WTC11 (cell line): Measurements from ENCODE around the gene MYL5. TPM values are rescaled to one million over a fixed set of nuclear protein-coding genes. Genes with fewer than 3 reads are reported as not detected.

ENCODE experiments used
- ATAC-seq: fragments of 200-7000 bp; cut with Tn5 transposase; 2 replicates; pipeline ENCODE4 v1.10.0; 2021; ENCODE audit warnings: mild to moderate bottlenecking, moderate library complexity
- CTCF ChIA-PET: fragments of 300-600 bp; sonication (Branson Sonifier 250); formaldehyde crosslinking; loops from one replicate; lab custom pipeline; 2021; ENCODE audit warnings: antibody characterized with exemption; lab: Charles Lee
- POLR2A ChIA-PET: fragments of 350-600 bp; sonication (Branson Sonifier 250); formaldehyde crosslinking; loops from one replicate; lab custom pipeline; 2021; ENCODE audit warnings: antibody characterized with exemption; lab: Charles Lee
- DNase-seq: peaks from one replicate; pipeline ENCODE4 v3.0.0; 2021; ENCODE audit warnings: low spot score
- H3K27ac Mint-ChIP-seq: 2 replicates; pipeline ENCODE4 v1.8.0; 2021; ENCODE audit warnings: mixed read lengths
- H3K27me3 Mint-ChIP-seq: 2 replicates; pipeline ENCODE4 v1.8.0; 2021; ENCODE audit warnings: low read depth, mild to moderate bottlenecking, moderate library complexity, mixed read lengths
- H3K36me3 Mint-ChIP-seq: 2 replicates; pipeline ENCODE4 v1.8.0; 2021; ENCODE audit warnings: mixed read lengths
- H3K4me1 Mint-ChIP-seq: 2 replicates; pipeline ENCODE4 v1.8.0; 2022; ENCODE audit warnings: mixed read lengths
- H3K4me3 Mint-ChIP-seq: 2 replicates; pipeline ENCODE4 v1.8.0; 2021; ENCODE audit warnings: mild to moderate bottlenecking, moderate library complexity, mixed read lengths
- H3K9me3 Mint-ChIP-seq: 2 replicates; pipeline ENCODE4 v1.8.0; 2021; ENCODE audit warnings: mixed read lengths
- CREM ChIP-seq: sonication (generic); formaldehyde crosslinking; IDR thresholded peaks from 2 replicates; pipeline ENCODE4 v1.8.1; 2022; ENCODE audit warnings: mild to moderate bottlenecking, missing genetic modification reagents, moderate library complexity
- FOXK1 ChIP-seq: sonication (generic); formaldehyde crosslinking; IDR thresholded peaks from 2 replicates; pipeline ENCODE4 v1.8.0; 2022; ENCODE audit warnings: mild to moderate bottlenecking, moderate library complexity, missing genetic modification reagents
- FOXP1 ChIP-seq: sonication (generic); formaldehyde crosslinking; IDR thresholded peaks from 2 replicates; pipeline ENCODE4 v1.8.0; 2022; ENCODE audit warnings: missing genetic modification reagents, mild to moderate bottlenecking, moderate library complexity, borderline replicate concordance
- IRF2 ChIP-seq: sonication (generic); formaldehyde crosslinking; IDR thresholded peaks from 2 replicates; pipeline ENCODE4 v1.8.0; 2022; ENCODE audit warnings: low read depth, missing genetic modification reagents, borderline replicate concordance
- JAZF1 ChIP-seq: fragments of 250-450 bp; sonication (Bioruptor Pico); IDR thresholded peaks from 2 replicates; pipeline ENCODE4 v1.9.0; 2021; ENCODE audit warnings: moderate library complexity, mild to moderate bottlenecking, inconsistent platforms
- NFYB ChIP-seq: sonication (generic); formaldehyde crosslinking; conservative IDR thresholded peaks from 2 replicates; pipeline ENCODE4 v1.8.0; 2022; ENCODE audit warnings: low read depth, missing genetic modification reagents
- ZNF396 ChIP-seq: fragments of 250-450 bp; sonication (Bioruptor Pico); IDR thresholded peaks from 2 replicates; pipeline ENCODE4 v1.8.0; 2021; ENCODE audit warnings: mild to moderate bottlenecking, moderate library complexity, borderline replicate concordance
- ZNF416 ChIP-seq: fragments of 250-450 bp; sonication (Bioruptor Pico); IDR thresholded peaks from 2 replicates; pipeline ENCODE4 v1.9.0; 2021; ENCODE audit warnings: mild to moderate bottlenecking, inconsistent platforms
- total RNA-seq: library from RNA; stranded (reverse); gene quantifications from 3 replicates; pipeline ENCODE4 v1.2.3, GENCODE V29; 2021
- TF ChIP-seq, protein P1 (sequence below): fragments of 250-450 bp; sonication (Bioruptor Pico); IDR thresholded peaks from 2 replicates; pipeline ENCODE4 v1.9.0; 2021; ENCODE audit warnings: mild to moderate bottlenecking
- TF ChIP-seq, protein P2 (sequence below): fragments of 250-450 bp; sonication (Bioruptor Pico); IDR thresholded peaks from 2 replicates; pipeline ENCODE4 v1.9.0; 2021; ENCODE audit warnings: mild to moderate bottlenecking, borderline replicate concordance
- TF ChIP-seq, protein P3 (sequence below): fragments of 250-450 bp; sonication (Bioruptor Pico); IDR thresholded peaks from 2 replicates; pipeline ENCODE4 v2.1.2; 2022; ENCODE audit warnings: mild to moderate bottlenecking, moderate library complexity
- TF ChIP-seq, protein P4 (sequence below): sonication (generic); formaldehyde crosslinking; IDR thresholded peaks from 2 replicates; pipeline ENCODE4 v1.8.1; 2022; ENCODE audit warnings: low read depth, missing genetic modification reagents, borderline replicate concordance
- TF ChIP-seq, protein P5 (sequence below): sonication (generic); formaldehyde crosslinking; IDR thresholded peaks from 2 replicates; pipeline ENCODE4 v1.8.1; 2022; ENCODE audit warnings: mild to moderate bottlenecking, missing genetic modification reagents, moderate library complexity, borderline replicate concordance
- TF ChIP-seq, protein P6 (sequence below): sonication (generic); formaldehyde crosslinking; IDR thresholded peaks from 2 replicates; pipeline ENCODE4 v1.8.1; 2023; ENCODE audit warnings: mild to moderate bottlenecking, missing genetic modification reagents
- TF ChIP-seq, protein P7 (sequence below): sonication (generic); formaldehyde crosslinking; IDR thresholded peaks from 2 replicates; pipeline ENCODE4 v1.8.0; 2023; ENCODE audit warnings: missing genetic modification reagents

Gene MYL5
- total RNA-seq, 1 experiment from 2014 or later, result 22.2 TPM

DNA sequence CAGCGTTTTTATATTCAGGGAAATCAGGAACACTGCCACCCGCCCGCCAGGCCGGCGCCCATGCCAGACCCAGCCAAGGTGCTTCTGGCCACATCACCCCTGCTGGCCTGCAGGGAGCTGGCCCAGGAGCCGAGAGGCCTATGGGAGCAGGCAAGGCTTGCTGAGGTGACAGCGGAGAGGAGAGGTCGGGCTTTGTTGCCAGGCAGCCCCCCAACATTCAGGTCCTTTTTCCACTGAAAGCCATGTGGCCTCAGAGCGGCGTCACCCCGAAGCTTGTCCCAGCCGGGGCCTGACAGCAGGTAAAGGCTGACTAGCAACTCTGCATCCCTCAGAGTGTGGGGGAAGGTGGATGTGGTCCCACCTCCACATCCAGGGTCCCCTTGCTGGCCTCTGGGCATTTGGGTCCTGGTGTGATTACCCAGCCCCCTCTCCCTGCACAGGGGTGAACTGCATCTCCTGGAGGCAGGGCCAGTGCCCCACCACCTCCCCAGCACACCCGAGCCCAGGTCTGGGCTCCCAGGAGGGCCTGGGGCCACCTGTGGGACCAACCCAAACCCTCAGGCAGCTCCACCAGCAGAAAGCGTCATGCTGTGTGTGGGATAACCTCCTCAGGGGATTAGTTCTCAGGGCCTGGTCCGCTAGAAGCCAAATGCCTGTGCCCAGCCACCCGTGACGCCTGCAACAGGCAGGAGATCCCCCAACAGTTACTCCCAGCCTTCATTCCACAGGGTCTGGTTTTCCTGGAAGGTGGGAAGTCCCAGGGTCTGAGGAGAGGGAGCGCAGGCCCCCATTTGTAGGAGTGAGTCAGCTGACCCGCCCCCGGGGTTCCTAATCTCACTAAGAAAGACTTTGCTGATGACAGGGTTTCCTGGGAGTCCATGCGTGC lies 49.4 kb upstream of the MYL5 start, which contains the start of gene PDE6B (continued):
- TF ChIP-seq, protein P1, sequence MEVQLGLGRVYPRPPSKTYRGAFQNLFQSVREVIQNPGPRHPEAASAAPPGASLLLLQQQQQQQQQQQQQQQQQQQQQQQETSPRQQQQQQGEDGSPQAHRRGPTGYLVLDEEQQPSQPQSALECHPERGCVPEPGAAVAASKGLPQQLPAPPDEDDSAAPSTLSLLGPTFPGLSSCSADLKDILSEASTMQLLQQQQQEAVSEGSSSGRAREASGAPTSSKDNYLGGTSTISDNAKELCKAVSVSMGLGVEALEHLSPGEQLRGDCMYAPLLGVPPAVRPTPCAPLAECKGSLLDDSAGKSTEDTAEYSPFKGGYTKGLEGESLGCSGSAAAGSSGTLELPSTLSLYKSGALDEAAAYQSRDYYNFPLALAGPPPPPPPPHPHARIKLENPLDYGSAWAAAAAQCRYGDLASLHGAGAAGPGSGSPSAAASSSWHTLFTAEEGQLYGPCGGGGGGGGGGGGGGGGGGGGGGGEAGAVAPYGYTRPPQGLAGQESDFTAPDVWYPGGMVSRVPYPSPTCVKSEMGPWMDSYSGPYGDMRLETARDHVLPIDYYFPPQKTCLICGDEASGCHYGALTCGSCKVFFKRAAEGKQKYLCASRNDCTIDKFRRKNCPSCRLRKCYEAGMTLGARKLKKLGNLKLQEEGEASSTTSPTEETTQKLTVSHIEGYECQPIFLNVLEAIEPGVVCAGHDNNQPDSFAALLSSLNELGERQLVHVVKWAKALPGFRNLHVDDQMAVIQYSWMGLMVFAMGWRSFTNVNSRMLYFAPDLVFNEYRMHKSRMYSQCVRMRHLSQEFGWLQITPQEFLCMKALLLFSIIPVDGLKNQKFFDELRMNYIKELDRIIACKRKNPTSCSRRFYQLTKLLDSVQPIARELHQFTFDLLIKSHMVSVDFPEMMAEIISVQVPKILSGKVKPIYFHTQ, result no peak
- TF ChIP-seq CREM, result no peak
- TF ChIP-seq, protein P2, sequence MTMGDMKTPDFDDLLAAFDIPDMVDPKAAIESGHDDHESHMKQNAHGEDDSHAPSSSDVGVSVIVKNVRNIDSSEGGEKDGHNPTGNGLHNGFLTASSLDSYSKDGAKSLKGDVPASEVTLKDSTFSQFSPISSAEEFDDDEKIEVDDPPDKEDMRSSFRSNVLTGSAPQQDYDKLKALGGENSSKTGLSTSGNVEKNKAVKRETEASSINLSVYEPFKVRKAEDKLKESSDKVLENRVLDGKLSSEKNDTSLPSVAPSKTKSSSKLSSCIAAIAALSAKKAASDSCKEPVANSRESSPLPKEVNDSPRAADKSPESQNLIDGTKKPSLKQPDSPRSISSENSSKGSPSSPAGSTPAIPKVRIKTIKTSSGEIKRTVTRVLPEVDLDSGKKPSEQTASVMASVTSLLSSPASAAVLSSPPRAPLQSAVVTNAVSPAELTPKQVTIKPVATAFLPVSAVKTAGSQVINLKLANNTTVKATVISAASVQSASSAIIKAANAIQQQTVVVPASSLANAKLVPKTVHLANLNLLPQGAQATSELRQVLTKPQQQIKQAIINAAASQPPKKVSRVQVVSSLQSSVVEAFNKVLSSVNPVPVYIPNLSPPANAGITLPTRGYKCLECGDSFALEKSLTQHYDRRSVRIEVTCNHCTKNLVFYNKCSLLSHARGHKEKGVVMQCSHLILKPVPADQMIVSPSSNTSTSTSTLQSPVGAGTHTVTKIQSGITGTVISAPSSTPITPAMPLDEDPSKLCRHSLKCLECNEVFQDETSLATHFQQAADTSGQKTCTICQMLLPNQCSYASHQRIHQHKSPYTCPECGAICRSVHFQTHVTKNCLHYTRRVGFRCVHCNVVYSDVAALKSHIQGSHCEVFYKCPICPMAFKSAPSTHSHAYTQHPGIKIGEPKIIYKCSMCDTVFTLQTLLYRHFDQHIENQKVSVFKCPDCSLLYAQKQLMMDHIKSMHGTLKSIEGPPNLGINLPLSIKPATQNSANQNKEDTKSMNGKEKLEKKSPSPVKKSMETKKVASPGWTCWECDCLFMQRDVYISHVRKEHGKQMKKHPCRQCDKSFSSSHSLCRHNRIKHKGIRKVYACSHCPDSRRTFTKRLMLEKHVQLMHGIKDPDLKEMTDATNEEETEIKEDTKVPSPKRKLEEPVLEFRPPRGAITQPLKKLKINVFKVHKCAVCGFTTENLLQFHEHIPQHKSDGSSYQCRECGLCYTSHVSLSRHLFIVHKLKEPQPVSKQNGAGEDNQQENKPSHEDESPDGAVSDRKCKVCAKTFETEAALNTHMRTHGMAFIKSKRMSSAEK (CRISPR knock-in tag), result no peak
- TF ChIP-seq, protein P3, sequence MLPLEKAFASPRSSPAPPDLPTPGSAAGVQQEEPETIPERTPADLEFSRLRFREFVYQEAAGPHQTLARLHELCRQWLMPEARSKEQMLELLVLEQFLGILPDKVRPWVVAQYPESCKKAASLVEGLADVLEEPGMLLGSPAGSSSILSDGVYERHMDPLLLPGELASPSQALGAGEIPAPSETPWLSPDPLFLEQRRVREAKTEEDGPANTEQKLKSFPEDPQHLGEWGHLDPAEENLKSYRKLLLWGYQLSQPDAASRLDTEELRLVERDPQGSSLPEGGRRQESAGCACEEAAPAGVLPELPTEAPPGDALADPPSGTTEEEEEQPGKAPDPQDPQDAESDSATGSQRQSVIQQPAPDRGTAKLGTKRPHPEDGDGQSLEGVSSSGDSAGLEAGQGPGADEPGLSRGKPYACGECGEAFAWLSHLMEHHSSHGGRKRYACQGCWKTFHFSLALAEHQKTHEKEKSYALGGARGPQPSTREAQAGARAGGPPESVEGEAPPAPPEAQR (CRISPR knock-in tag), result no peak
- TF ChIP-seq, protein P4, sequence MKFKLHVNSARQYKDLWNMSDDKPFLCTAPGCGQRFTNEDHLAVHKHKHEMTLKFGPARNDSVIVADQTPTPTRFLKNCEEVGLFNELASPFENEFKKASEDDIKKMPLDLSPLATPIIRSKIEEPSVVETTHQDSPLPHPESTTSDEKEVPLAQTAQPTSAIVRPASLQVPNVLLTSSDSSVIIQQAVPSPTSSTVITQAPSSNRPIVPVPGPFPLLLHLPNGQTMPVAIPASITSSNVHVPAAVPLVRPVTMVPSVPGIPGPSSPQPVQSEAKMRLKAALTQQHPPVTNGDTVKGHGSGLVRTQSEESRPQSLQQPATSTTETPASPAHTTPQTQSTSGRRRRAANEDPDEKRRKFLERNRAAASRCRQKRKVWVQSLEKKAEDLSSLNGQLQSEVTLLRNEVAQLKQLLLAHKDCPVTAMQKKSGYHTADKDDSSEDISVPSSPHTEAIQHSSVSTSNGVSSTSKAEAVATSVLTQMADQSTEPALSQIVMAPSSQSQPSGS (CRISPR knock-in tag), result no peak
- TF ChIP-seq NFYB (CRISPR knock-in tag), result no peak
- TF ChIP-seq FOXK1 (CRISPR knock-in tag), result no peak
- TF ChIP-seq JAZF1 (CRISPR knock-in tag), result no peak
- TF ChIP-seq FOXP1 (CRISPR knock-in tag), result 0 out of 2 replicates have a peak, but pooled peaks have one; percentile 56
- no peak for TF ChIP-seq ZNF416 (CRISPR knock-in tag)
- TF ChIP-seq, protein P5, sequence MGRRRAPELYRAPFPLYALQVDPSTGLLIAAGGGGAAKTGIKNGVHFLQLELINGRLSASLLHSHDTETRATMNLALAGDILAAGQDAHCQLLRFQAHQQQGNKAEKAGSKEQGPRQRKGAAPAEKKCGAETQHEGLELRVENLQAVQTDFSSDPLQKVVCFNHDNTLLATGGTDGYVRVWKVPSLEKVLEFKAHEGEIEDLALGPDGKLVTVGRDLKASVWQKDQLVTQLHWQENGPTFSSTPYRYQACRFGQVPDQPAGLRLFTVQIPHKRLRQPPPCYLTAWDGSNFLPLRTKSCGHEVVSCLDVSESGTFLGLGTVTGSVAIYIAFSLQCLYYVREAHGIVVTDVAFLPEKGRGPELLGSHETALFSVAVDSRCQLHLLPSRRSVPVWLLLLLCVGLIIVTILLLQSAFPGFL (CRISPR knock-in tag), result no peak

DNA sequence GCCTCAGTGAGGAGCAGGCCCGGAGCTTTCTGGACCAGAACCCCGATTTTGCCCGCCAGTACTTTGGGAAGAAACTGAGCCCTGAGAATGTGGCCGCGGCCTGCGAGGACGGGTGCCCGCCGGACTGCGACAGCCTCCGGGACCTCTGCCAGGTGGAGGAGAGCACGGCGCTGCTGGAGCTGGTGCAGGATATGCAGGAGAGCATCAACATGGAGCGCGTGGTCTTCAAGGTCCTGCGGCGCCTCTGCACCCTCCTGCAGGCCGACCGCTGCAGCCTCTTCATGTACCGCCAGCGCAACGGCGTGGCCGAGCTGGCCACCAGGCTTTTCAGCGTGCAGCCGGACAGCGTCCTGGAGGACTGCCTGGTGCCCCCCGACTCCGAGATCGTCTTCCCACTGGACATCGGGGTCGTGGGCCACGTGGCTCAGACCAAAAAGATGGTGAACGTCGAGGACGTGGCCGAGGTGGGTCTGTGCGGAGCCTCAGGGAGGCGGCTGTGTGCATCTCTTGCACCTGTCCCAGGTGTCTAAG lies 48.6 kb upstream of the MYL5 start:
- Mint-ChIP-seq H3K27ac (no peak overlapping the region), H3K4me3 (no peak overlapping the region), H3K27me3 (peaks cover 3% of the 10 kb centered on the region; the same call in 1 of the 2 replicates), H3K9me3 (no peaks in the 10 kb centered on the region), H3K4me1 (peaks cover 10% of the 10 kb centered on the region), H3K36me3 (no peaks in the 10 kb centered on the region)
- ChIA-PET POLR2A (no interaction called here), CTCF (interaction anchor here (0.5 to 1.9 kb wide), 4 partner anchors 10 to 58 kb away, joined by 4 to 5 read pairs (median 5); partner anchors contain the start of genes ATP5ME and MYL5)
- ATAC-seq (no peak), DNase-seq (peak; percentile 11)
- TF ChIP-seq, protein P6, sequence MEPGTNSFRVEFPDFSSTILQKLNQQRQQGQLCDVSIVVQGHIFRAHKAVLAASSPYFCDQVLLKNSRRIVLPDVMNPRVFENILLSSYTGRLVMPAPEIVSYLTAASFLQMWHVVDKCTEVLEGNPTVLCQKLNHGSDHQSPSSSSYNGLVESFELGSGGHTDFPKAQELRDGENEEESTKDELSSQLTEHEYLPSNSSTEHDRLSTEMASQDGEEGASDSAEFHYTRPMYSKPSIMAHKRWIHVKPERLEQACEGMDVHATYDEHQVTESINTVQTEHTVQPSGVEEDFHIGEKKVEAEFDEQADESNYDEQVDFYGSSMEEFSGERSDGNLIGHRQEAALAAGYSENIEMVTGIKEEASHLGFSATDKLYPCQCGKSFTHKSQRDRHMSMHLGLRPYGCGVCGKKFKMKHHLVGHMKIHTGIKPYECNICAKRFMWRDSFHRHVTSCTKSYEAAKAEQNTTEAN (CRISPR knock-in tag), result no peak
- TF ChIP-seq, protein P7, sequence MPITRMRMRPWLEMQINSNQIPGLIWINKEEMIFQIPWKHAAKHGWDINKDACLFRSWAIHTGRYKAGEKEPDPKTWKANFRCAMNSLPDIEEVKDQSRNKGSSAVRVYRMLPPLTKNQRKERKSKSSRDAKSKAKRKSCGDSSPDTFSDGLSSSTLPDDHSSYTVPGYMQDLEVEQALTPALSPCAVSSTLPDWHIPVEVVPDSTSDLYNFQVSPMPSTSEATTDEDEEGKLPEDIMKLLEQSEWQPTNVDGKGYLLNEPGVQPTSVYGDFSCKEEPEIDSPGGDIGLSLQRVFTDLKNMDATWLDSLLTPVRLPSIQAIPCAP (CRISPR knock-in tag), result no peak
- no peak for TF ChIP-seq ZNF396 (CRISPR knock-in tag)
- no peak for TF ChIP-seq IRF2 (CRISPR knock-in tag)
- TF ChIP-seq, protein P3 (CRISPR knock-in tag), result no peak
